H1 (cell line): ENCODE measurements around the gene ESRRB. TPM values are rescaled to one million over a fixed set of nuclear protein-coding genes. Genes with fewer than 3 reads are reported as not detected.
A peak's percentile ranks its signal among the peaks of the same experiment; 100 is the strongest.

Experiments
- CTCF ChIA-PET: fragments of 300-600 bp; sonication (Branson Sonifier 250); formaldehyde crosslinking; loops from one replicate; lab custom pipeline; 2021; ENCODE audit not compliant: partially characterized antibody; lab: Charles Lee
- POLR2A ChIA-PET: fragments of 300-600 bp; sonication (Branson Sonifier 250); formaldehyde crosslinking; loops from one replicate; lab custom pipeline; 2021; ENCODE audit warnings: inconsistent platforms; ENCODE audit not compliant: partially characterized antibody; lab: Charles Lee
- DNase-seq, 2 experiments: peaks; one replicate each; pipeline versions ENCODE4 v3.0.0 to v3.0.0-alpha.2; 2010 to 2022; ENCODE audit warnings: low spot score in 2 of 2, low read depth in 1 of 2, mixed read lengths in 1 of 2
- FAIRE-seq: peaks from 2 replicates; lab custom pipeline; 2011; peaks lifted over from hg19 to GRCh38; lab: Jason Lieb, UNC
- H2AFZ ChIP-seq: 2 replicates; pipeline ENCODE4 v1.8.1; 2012; ENCODE audit warnings: low read length, inconsistent platforms
- H2AK5ac ChIP-seq: 2 replicates; pipeline ENCODE4 v1.6.1; 2013; ENCODE audit warnings: low read depth, low read length
- H2BK120ac ChIP-seq: replicated peaks from 2 replicates; pipeline ENCODE3; 2013; ENCODE audit warnings: low read depth, low read length, inconsistent platforms
- H2BK12ac ChIP-seq: 2 replicates; pipeline ENCODE4 v1.6.1; 2013; ENCODE audit warnings: low read depth, low read length
- H2BK15ac ChIP-seq: 2 replicates; pipeline ENCODE4 v1.6.1; 2013; ENCODE audit warnings: low read length
- H2BK20ac ChIP-seq: 2 replicates; pipeline ENCODE4 v1.6.1; 2013; ENCODE audit warnings: low read length
- H2BK5ac ChIP-seq: 2 replicates; pipeline ENCODE4 v1.6.1; 2013; ENCODE audit warnings: low read depth, low read length
- H3K14ac ChIP-seq: 2 replicates; pipeline ENCODE4 v1.6.1; 2013; ENCODE audit warnings: inconsistent platforms; ENCODE audit not compliant: insufficient read length
- H3K18ac ChIP-seq: 2 replicates; pipeline ENCODE4 v1.6.1; 2013; ENCODE audit warnings: low read length; ENCODE audit errors: extremely low read depth
- H3K23ac ChIP-seq: 2 replicates; pipeline ENCODE4 v1.6.1; 2013; ENCODE audit warnings: inconsistent platforms; ENCODE audit not compliant: insufficient read length
- H3K23me2 ChIP-seq: 2 replicates; pipeline ENCODE4 v1.6.1; 2013; ENCODE audit warnings: low read depth, low read length
- H3K27ac ChIP-seq: 2 replicates; pipeline ENCODE4 v1.6.1; 2011; ENCODE audit warnings: low read depth, low read length, inconsistent platforms
- H3K27me3 ChIP-seq, 4 experiments: replicated peaks in 1 of 4; 1 replicate in 1 of 4; 2 replicates in 3 of 4; pipeline versions ENCODE4 v1.6.1 to v1.8.1; 2011 to 2013; ENCODE audit warnings: low read length in 3 of 4, mild to moderate bottlenecking in 3 of 4, inconsistent platforms in 2 of 4, mixed read lengths in 2 of 4, moderate library complexity in 1 of 4; ENCODE audit not compliant: control insufficient read depth in 3 of 4, insufficient read depth in 3 of 4; ENCODE audit errors: extremely low read depth in 1 of 4
- H3K36me3 ChIP-seq, 4 experiments: 2 replicates each; pipeline versions ENCODE4 v1.6.1 to v1.8.1; 2011 to 2013; ENCODE audit warnings: mild to moderate bottlenecking in 4 of 4, low read length in 3 of 4, moderate library complexity in 2 of 4, control low read depth in 1 of 4, inconsistent platforms in 1 of 4; ENCODE audit not compliant: insufficient read depth in 4 of 4, control insufficient read depth in 2 of 4
- H3K4ac ChIP-seq: replicated peaks from 2 replicates; pipeline ENCODE3; 2013; ENCODE audit warnings: low read length, low read depth, mixed read lengths, inconsistent platforms; ENCODE audit not compliant: insufficient read length
- H3K4me1 ChIP-seq, 4 experiments: replicated peaks in 1 of 4; 1 replicate in 1 of 4; 2 replicates in 3 of 4; pipeline versions ENCODE4 v1.6.1 to v1.8.1; 2011 to 2013; ENCODE audit warnings: low read length in 3 of 4, inconsistent platforms in 2 of 4, mixed read lengths in 1 of 4; ENCODE audit not compliant: insufficient read depth in 4 of 4, control insufficient read depth in 3 of 4
- H3K4me2 ChIP-seq, 2 experiments: 2 replicates each; pipeline versions ENCODE4 v1.6.1 to v1.8.1; 2011 to 2013; ENCODE audit warnings: low read depth in 2 of 2, low read length in 2 of 2, control low read depth in 1 of 2, inconsistent platforms in 1 of 2, mild to moderate bottlenecking in 1 of 2; ENCODE audit not compliant: insufficient read depth in 1 of 2
- H3K4me3 ChIP-seq, 4 experiments: fragments of 200-600, 300-600 bp in 1 of 4; sonication (generic), shearing (Covaris generic), sonication (Bioruptor Twin) in 1 of 4; 2 replicates each; pipeline versions ENCODE4 v1.5.1 to v1.8.1; 2011 to 2016; ENCODE audit warnings: low read length in 4 of 4, low read depth in 3 of 4, control low read depth in 2 of 4, inconsistent platforms in 2 of 4, mild to moderate bottlenecking in 2 of 4, mixed read lengths in 1 of 4, moderate library complexity in 1 of 4; ENCODE audit not compliant: insufficient read depth in 2 of 4; ENCODE audit errors: extremely low read depth in 1 of 4
- H3K56ac ChIP-seq: replicated peaks from 2 replicates; pipeline ENCODE3; 2013; ENCODE audit warnings: low read depth, mild to moderate bottlenecking, mixed read lengths, low read length, inconsistent platforms; ENCODE audit not compliant: insufficient read length
- H3K79me1 ChIP-seq: 2 replicates; pipeline ENCODE4 v1.6.1; 2013; ENCODE audit warnings: low read depth, low read length, control low read depth
- H3K79me2 ChIP-seq, 2 experiments: 2 replicates each; pipeline versions ENCODE4 v1.6.1 to v1.8.1; 2012 to 2013; ENCODE audit warnings: low read length in 2 of 2, mild to moderate bottlenecking in 2 of 2, inconsistent platforms in 1 of 2; ENCODE audit not compliant: insufficient read depth in 2 of 2, control insufficient read depth in 1 of 2
- H3K9ac ChIP-seq, 4 experiments: replicated peaks in 1 of 4; 1 replicate in 1 of 4; 2 replicates in 3 of 4; pipeline versions ENCODE4 v1.6.1 to v1.8.1; 2011 to 2013; ENCODE audit warnings: low read depth in 3 of 4, low read length in 3 of 4, control low read depth in 2 of 4, mild to moderate bottlenecking in 2 of 4, moderate library complexity in 2 of 4, inconsistent platforms in 1 of 4; ENCODE audit errors: extremely low read depth in 1 of 4
- H3K9me3 ChIP-seq, 2 experiments: 2 replicates each; pipeline versions ENCODE4 v1.6.1 to v1.8.1; 2012 to 2013; ENCODE audit warnings: mild to moderate bottlenecking in 2 of 2, moderate library complexity in 2 of 2, control low read depth in 1 of 2, inconsistent platforms in 1 of 2, low read depth in 1 of 2, low read length in 1 of 2, mixed read lengths in 1 of 2; ENCODE audit not compliant: insufficient read depth in 2 of 2
- H4K20me1 ChIP-seq, 2 experiments: replicated peaks in 1 of 2; 2 replicates each; pipeline versions ENCODE3 to v1.8.1; 2011 to 2013; ENCODE audit warnings: inconsistent platforms in 2 of 2, low read length in 2 of 2, mild to moderate bottlenecking in 1 of 2; ENCODE audit not compliant: insufficient read depth in 2 of 2, control insufficient read depth in 1 of 2
- H4K5ac ChIP-seq: 2 replicates; pipeline ENCODE4 v1.6.1; 2013; ENCODE audit warnings: low read length, low read depth, mixed read lengths, inconsistent platforms; ENCODE audit not compliant: insufficient read length
- H4K8ac ChIP-seq: 2 replicates; pipeline ENCODE4 v1.8.0; 2013; ENCODE audit warnings: mild to moderate bottlenecking, moderate library complexity, low read length, inconsistent platforms; ENCODE audit not compliant: insufficient read depth; ENCODE audit errors: extremely low read depth
- H4K91ac ChIP-seq: replicated peaks from 2 replicates; pipeline ENCODE3; 2013; ENCODE audit warnings: low read length, mixed read lengths, inconsistent platforms; ENCODE audit not compliant: insufficient read length
- HDAC2 ChIP-seq, 2 experiments: fragments of 300-600 bp in 1 of 2; sonication (generic) in 1 of 2; IDR thresholded peaks; 2 replicates each; pipeline ENCODE4 v1.6.1; 2011 to 2012; ENCODE audit warnings: low read depth in 2 of 2, low read length in 2 of 2, mild to moderate bottlenecking in 2 of 2, moderate library complexity in 2 of 2, borderline replicate concordance in 1 of 2, inconsistent platforms in 1 of 2
- KDM1A ChIP-seq: fragments of 200-600, 300-600 bp; sonication (generic); IDR thresholded peaks from 2 replicates; pipeline ENCODE4 v1.7.1; 2016; ENCODE audit warnings: mild to moderate bottlenecking, low read length, borderline replicate concordance
- MAX ChIP-seq: IDR thresholded peaks from 2 replicates; pipeline ENCODE4 v1.6.1; 2012; ENCODE audit warnings: inconsistent platforms
- TAF1 ChIP-seq: IDR thresholded peaks from 2 replicates; pipeline ENCODE4 v1.6.1; 2011; ENCODE audit warnings: mild to moderate bottlenecking, low read depth, low read length
- USF2 ChIP-seq: IDR thresholded peaks from 2 replicates; pipeline ENCODE4 v1.6.1; 2011; ENCODE audit warnings: low read length, improper control_type of control experiment
- WGBS, 2 experiments: shearing (Covaris generic) in 1 of 2; methylation state at CpG; one replicate each; pipeline versions ENCODE4 v1.1.6 to v1.1.7; 2013 to 2015; ENCODE audit warnings: low lambda C conversion rate in 2 of 2, mixed read lengths in 2 of 2, inconsistent platforms in 1 of 2, low coverage in 1 of 2, missing lambda C conversion rate in 1 of 2; ENCODE audit not compliant: insufficient replicate concordance in 2 of 2, insufficient coverage in 1 of 2, insufficient read length in 1 of 2; ENCODE audit errors: extremely low coverage in 1 of 2, missing lambda C conversion rate in 1 of 2; 5-methylcytosine and 5-hydroxymethylcytosine counted together
- polyA plus RNA-seq, 7 experiments: library from polyadenylated mRNA; depleted of rRNA in 3 of 7; stranded (reverse) in 5 of 7; unstranded in 2 of 7; fragments of >200 nt in 5 of 7; fragments of 200-250 nt in 2 of 7; gene quantifications; 1 replicate in 5 of 7; 2 replicates in 1 of 7; 4 replicates in 1 of 7; pipeline versions ENCODE4 v1.2.1 to v1.2.3, GENCODE V29; 2011 to 2013; ENCODE audit warnings: missing spikeins in 2 of 7, mixed read lengths in 2 of 7
- total RNA-seq: library from RNA; stranded (reverse); fragmentation: NEBNext Ultra II Directional; extraction: Animal tissue kit (Norgen Biotek cat#: 25700); gene quantifications from 2 replicates; pipeline ENCODE4 v1.2.1, GENCODE V29; 2021
- TF ChIP-seq, protein P1 (sequence below): IDR thresholded peaks from 2 replicates; pipeline ENCODE4 v1.6.1; 2012; ENCODE audit warnings: low read length, inconsistent platforms

Gene ESRRB
- total and polyA plus RNA-seq, 2 of the 8 experiments (the other 6 are each of a cell fraction or from before 2014, with no cell fraction given): 0.29 to 0.45 TPM

GRCh38 chr14:76386944-76387782 lies 11.2 kb downstream of the ESRRB start:
- ChIA-PET CTCF (interaction anchor here (0.5 to 6.3 kb wide), 92 partner anchors 9 to 678 kb away, joined by 3 to 51 read pairs (median 4); no protein-coding TSS in a partner anchor), POLR2A (interaction anchor here (0.9 kb wide), 1 partner anchor 119 kb away, joined by 3 read pairs; no protein-coding TSS in a partner anchor)
- Histone ChIP-seq H3K23me2 (no peaks in the 10 kb centered on the region), H3K27me3 (0 out of 7 replicates have a peak, but pooled peaks cover 0 to 1% (median 0%) of the 10 kb centered on the region in 4 experiments), H4K8ac (peak overlapping the region; percentile 89), H3K14ac (no peak overlapping the region), H3K36me3 (no peaks in the 10 kb centered on the region), H2BK15ac (peak overlapping the region; percentile 88), H3K56ac (no peak overlapping the region), H2BK120ac (no peak overlapping the region), H2BK5ac (peak overlapping the region; percentile 53; the same call in 1 of the 2 replicates), H3K18ac (peak overlapping the region; percentile 75; the same call in 1 of the 2 replicates), H3K79me2 (no peaks in the 10 kb centered on the region), H3K4me3 (peak overlapping the region in 1 of 4 experiments; percentile 28; a peak in 1 of 8 replicates), H4K20me1 (no peaks in the 10 kb centered on the region), H4K91ac (no peak overlapping the region), H3K4me2 (peak overlapping the region; percentile 1 to 62; a peak in 3 of 4 replicates), H2AK5ac (no peak overlapping the region), H3K79me1 (no peaks in the 10 kb centered on the region), H2AFZ (peak overlapping the region; percentile 100), H3K4ac (no peak overlapping the region), H3K9ac (no peak overlapping the region; a peak in 1 of 7 replicates), H3K27ac (no peak overlapping the region), H4K5ac (peak overlapping the region; percentile 76), H3K4me1 (peaks cover 0 to 4% (median 1%) of the 10 kb centered on the region in 4 experiments; a peak in 1 of 7 replicates), H3K23ac (no peak overlapping the region), H3K9me3 (no peaks in the 10 kb centered on the region), H2BK20ac (peak overlapping the region; percentile 34; the same call in 1 of the 2 replicates), H2BK12ac (peak overlapping the region; percentile 83)
- FAIRE-seq: peak; percentile 78
- DNase-seq: peak; percentile 41 to 95
- WGBS, 2 experiments: 24% methylated on average over 11 of the region's 11 CpGs; no CpG with 5 or more reads in 1 of the 2 experiments
- no peak for TF ChIP-seq MAX
- no peak for TF ChIP-seq HDAC2 (IDR thresholded peaks at IDR 0.05; ENCODE audit: borderline replicate concordance in 1 of 2, low read depth in 2 of 2, low read length in 2 of 2)
- TF ChIP-seq USF2: no peak
- TF ChIP-seq, protein P1, sequence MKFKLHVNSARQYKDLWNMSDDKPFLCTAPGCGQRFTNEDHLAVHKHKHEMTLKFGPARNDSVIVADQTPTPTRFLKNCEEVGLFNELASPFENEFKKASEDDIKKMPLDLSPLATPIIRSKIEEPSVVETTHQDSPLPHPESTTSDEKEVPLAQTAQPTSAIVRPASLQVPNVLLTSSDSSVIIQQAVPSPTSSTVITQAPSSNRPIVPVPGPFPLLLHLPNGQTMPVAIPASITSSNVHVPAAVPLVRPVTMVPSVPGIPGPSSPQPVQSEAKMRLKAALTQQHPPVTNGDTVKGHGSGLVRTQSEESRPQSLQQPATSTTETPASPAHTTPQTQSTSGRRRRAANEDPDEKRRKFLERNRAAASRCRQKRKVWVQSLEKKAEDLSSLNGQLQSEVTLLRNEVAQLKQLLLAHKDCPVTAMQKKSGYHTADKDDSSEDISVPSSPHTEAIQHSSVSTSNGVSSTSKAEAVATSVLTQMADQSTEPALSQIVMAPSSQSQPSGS: no peak
- TF ChIP-seq KDM1A: no peak
- TF ChIP-seq TAF1: no peak
